ENCODE measurements around the gene DCAKD.

DNA sequence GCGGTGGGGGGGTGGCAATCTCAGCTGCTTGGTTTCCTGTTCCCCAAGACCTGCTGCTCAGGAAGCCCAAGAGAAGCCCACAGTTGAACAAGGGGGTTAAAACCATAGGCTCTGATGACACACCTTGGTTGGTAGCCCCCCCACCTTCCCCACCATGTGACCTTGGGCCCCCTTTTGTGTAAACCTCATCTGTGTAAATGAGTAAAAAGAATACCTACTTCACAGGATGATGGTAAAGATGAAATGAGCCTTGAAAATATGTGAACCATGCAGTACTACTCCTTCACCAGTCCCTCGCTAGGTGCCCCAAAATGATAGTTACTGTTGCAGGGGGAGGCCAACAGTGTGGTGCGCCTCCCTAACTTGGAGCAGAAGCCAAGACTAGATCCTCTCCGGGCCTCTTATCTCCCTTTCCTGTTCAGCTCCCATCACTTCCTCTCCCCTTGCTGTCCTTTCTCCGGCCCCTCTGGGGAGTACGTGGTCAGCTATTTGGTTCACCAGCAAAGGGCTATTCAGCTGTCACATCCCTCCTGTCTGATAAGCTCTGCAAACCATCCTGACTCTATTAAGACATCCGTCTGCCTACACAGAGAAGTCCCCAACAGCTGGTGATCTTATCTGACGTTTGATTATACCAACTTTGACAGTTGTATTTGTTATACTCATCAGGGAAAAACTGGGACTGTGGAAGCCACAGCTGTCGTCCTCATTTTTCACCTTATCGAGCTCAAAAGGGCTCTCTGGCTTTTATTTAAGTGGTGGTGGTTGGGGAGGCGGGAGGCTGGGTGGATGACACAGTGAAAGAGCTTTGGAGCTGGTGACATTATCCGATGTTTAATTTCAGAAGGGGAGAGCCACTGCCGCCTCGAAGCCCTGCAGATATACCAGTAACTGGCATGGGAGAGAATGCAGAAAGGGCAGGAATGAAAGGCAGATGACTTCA, 19.9 kb downstream of the DCAKD start:
- TF ChIP-seq, protein P1, sequence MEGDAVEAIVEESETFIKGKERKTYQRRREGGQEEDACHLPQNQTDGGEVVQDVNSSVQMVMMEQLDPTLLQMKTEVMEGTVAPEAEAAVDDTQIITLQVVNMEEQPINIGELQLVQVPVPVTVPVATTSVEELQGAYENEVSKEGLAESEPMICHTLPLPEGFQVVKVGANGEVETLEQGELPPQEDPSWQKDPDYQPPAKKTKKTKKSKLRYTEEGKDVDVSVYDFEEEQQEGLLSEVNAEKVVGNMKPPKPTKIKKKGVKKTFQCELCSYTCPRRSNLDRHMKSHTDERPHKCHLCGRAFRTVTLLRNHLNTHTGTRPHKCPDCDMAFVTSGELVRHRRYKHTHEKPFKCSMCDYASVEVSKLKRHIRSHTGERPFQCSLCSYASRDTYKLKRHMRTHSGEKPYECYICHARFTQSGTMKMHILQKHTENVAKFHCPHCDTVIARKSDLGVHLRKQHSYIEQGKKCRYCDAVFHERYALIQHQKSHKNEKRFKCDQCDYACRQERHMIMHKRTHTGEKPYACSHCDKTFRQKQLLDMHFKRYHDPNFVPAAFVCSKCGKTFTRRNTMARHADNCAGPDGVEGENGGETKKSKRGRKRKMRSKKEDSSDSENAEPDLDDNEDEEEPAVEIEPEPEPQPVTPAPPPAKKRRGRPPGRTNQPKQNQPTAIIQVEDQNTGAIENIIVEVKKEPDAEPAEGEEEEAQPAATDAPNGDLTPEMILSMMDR (IDR thresholded peaks at IDR 0.05) = no peak
- no peak for TF ChIP-seq POLR2A (IDR thresholded peaks at IDR 0.05)

Measured in adrenal gland (tissue), 5 donors.